GM12874 (cell line): ENCODE results near the gene MRGPRX2.

Experiments
- CTCF ChIP-seq: IDR thresholded peaks from 2 replicates; pipeline ENCODE4 v1.5.1; 2011; ENCODE audit warnings: low read depth, mild to moderate bottlenecking, control low read depth, low read length, moderate library complexity; ENCODE audit not compliant: insufficient read depth

MRGPRX2 gene

GRCh38 chr11:19060629-19061028 lies at the start of gene MRGPRX2:
Gene MRGPRX2 (minus strand): TSS chr11:19060717. CDS start chr11:19056402, 4,315 bp downstream.
- TF ChIP-seq CTCF: no peak

DNA sequence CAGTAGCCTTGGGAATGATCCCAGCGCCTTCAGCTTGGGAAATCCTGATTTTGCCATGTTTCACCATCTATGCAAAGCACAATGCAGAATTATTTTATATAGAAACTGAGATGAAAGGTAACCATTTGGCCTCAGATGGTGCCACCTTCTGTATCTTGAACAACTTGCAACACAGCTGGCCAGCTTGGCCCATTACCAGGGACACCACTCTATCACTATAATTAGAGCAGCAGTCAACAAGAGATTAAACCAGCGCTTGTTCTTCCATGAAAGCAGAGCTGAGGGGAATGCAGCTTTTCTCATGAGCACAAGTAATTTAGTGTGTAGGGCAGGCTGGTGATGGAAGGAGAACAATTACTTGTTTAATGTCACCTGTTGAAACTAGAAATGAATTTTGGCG lies 49.8 kb upstream of the MRGPRX2 start:
- no peak for TF ChIP-seq CTCF

GRCh38 chr11:19107125-19107524 lies 46.6 kb upstream of the MRGPRX2 start:
- no peak for TF ChIP-seq CTCF

GRCh38 chr11:19105011-19105410 lies 44.5 kb upstream of the MRGPRX2 start:
- TF ChIP-seq CTCF: no peak

DNA sequence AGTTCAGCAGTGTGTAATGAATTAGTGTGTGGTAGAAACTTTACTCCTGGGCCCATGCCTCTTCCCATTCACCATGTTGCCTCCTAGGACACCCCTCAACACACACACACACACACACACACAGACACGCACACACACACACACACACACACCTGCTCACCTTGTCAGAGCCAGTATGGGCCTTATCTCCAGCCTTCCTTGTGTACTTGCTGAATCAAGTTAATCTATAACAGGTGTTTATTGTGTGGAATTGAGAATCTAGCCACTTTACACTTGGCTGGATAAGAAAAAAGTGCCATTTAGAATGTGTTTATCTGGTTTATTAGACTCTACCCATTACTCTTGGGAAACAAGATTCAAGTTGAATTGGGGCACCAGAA lies 42.0 kb upstream of the MRGPRX2 start:
- TF ChIP-seq CTCF: no peak

DNA sequence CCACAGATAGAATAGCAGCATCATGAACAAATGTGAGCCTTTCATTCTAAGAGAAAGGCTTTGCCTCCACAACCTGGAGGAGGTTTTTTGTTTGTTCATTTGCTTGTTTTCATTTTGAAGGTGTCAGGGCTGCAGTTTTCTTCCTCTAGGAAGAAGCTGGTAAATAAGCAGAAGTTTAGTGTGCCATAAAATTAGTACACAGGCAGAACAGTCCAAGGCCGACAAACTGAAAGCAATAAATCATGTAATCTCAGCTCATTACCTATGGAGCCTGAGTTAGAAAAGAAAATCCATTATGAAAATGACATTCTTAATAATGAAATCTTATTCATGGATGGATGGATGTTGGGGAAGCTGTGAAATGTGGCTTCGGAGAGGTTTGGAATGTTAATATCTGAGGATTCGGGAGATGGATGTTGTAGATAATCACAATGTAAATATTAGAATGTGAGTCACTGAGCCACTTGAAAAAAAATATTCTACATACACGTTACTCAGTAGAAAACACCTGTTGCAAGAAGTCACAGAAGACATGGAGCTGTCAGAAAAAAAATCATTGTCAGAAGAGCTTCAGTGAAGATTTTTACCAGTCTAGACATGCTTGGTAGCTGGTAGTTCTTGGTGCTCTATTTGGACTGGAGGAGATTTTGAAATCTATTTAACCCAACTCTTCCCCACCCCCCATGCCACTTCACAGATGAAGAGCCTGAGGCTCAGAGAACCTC lies 41.4 kb upstream of the MRGPRX2 start:
- TF ChIP-seq CTCF: no peak

DNA sequence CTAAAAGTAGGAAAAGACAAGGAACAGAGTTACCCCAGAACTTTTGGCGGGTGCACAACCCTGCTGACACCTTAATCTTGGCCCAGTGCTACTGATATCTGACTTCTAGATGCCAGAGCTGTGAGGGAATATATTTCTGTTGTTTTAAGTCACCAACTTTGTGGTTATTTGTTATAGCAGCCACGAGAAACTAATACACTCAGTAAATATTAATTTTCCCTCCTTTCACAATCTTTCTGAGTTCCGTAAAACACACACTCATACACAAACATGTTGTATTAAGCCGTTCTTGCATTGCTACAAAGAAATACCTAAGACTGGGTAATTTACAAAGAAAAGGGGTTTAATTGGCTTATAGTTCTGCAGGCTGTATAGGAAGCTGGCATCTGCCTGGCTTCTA lies 40.4 kb upstream of the MRGPRX2 start:
- TF ChIP-seq CTCF: no peak

GRCh38 chr11:19099093-19099492 lies 38.6 kb upstream of the MRGPRX2 start:
- no peak for TF ChIP-seq CTCF
